Sciatic nerve (tissue), 2 donors: ENCODE data around the gene ZNF81. TPM values are rescaled to one million over a fixed set of nuclear protein-coding genes. Genes with fewer than 3 reads are reported as not detected.
A peak's percentile ranks its signal among the peaks of the same experiment; 100 is the strongest.
"Not testable (repeated sequence)": the region's sequence is repeated elsewhere in the genome, so short reads cannot be mapped to it uniquely, and the experiment has no call there.

Experiments used
- ATAC-seq: fragments of 200-7000 bp; cut with Tn5 transposase; one replicate; pipeline ENCODE4 v1.9.1; 2020; ENCODE audit warnings: mild to moderate bottlenecking, moderate library complexity
- DNase-seq: peaks from one replicate; pipeline ENCODE4 v3.0.0-alpha.2; 2020; ENCODE audit warnings: low spot score
- intact Hi-C: fragments of 100-400 bp; cut with DNase I; formaldehyde crosslinking; loops from one replicate; pipeline ENCODE4 v1.14.2; 2022
- total RNA-seq: library from RNA; stranded (reverse); fragmentation: NEBNext Ultra II Directional; extraction: Animal tissue kit (Norgen Biotek cat#: 25700); gene quantifications from one replicate; pipeline ENCODE4 v1.2.1, GENCODE V29; 2021
- donor health status: DM: no; HTN: no; CAD: no.
- donor health status: DM: no; HTN: no; CAD: no.

Gene ZNF81
- total RNA-seq = 9.3 TPM

DNA sequence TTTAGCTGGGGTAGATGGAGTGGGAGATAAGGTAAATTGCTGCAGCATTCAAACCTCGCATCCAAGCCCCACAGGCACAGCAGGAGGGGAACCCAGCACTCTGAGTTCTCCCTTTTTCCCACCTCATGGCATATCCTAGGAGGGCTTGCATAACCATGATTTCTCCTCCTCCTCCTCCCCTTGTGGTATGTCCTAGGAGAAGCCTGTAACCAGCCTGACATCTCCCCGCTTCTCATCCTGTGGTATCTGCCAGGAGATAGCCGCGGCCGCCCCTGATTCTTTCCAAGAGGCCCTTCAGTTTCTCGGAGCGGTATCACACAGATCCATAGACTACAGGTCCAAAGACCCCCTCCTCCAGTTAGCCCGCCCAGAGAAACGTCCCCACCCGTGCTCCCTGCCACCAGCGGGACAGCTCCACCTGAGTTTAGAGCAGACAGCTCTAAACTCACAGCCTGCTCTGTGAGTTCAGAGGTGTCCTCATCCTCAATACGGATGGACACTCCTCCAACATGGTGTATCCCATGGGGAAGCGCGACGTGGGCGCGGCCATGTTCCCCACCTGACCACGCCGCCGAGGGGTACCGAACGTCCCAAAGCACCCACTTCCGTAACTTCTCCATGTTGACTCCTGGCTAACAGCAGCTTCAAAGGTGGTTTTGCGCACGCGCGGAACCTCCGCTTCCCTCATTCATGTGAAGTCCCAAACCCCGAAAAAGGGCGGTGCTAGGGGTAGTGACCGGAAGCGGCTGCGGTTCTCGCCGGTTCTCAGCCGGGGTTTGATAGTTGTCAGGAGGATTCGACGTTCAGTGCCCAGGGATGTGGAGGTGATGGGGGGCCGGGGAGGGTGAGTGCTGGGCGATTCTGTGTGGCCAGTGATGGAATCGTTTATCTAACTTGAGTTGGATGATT, at the start of gene ZNF81:
Gene ZNF81, plus strand, starts transcription at position 739 of the 909 bp plus-strand sequence. CDS start 9,366 bp downstream, outside the sequence.
- peak; percentile 99 for ATAC-seq
- intact Hi-C loops = no loop called here
- DNase-seq = peak; percentile 95

- intact Hi-C loops = no loop called here
- no peak for ATAC-seq
- DNase-seq = no peak
These were observed 40.2 kb upstream of the ZNF81 start for GRCh38 chrX:47796433-47796906.

GRCh38 chrX:47797084-47797483, 39.6 kb upstream of the ZNF81 start:
- intact Hi-C loops = no loop called here
- ATAC-seq (no peak), DNase-seq (no peak)

DNA sequence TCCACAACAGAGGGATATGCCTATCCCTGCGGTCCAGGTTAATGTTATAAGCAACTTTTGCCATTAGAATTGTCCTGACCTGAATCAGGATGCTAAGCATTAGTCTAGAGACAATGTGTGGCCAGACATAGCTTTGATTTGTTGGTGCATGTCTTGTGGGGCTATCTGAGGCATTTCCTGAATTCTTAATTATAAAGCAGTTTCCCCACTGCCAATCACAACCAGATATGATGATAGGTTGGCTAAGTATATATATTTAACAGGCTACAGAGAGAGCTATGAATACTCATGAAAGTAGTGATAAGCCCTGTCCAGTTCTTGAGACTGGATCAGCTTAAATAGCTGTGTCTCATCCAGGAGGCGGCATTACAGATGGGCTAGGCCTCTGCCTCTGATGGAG, 37.8 kb upstream of the ZNF81 start:
- DNase-seq (no peak), ATAC-seq (no peak)
- intact Hi-C loops = no loop called here

- ATAC-seq (no peak), DNase-seq (no peak)
- intact Hi-C loops = no loop called here
These were observed 34.1 kb upstream of the ZNF81 start for GRCh38 chrX:47802589-47802988.

DNA sequence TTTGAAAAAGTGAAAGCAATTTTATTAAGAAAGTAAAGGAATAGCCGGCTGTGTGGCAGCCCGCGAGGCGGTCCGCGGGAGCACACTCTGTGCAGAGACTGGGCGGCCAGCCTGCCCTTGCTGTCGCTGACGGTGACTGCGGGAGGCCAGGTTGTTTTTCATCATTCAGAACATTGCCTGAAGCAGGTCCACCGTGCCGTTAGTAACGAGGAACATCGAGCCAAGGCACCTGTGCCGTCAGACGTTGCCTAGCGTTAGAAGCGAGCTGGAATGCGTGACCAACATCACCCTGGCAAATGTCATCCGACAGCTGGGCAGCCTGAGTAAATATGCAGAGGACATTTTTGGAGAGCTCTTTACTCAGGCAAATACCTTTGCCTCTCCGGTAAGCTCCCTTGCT, 33.6 kb upstream of the ZNF81 start:
- ATAC-seq, intact Hi-C loops, DNase-seq: not testable (repeated sequence)

GRCh38 chrX:47804315-47804714, 32.4 kb upstream of the ZNF81 start:
- intact Hi-C loops = no loop called here
- no peak for ATAC-seq
- no peak for DNase-seq

DNA sequence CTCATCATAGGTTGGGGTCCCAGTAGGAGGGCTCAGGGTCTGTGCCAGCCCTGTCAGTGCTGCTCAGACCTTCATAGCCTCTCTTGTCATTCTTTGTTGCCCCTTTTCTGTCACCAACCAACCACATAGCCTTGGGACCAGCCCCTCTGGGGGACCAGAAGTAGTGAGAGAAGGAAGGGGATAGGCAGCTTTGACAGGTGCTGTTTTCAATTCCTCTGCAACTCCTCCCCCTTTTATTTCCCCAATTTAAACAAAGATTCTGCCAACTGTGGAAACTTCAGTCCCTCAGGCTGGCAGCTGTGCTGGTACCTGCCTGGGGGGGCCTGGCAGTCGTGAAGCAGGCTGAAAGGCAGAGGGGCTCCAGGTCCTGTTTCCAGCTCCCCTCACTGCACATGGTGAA, 30.9 kb upstream of the ZNF81 start:
- ATAC-seq, intact Hi-C loops, DNase-seq: not testable (repeated sequence)

DNA sequence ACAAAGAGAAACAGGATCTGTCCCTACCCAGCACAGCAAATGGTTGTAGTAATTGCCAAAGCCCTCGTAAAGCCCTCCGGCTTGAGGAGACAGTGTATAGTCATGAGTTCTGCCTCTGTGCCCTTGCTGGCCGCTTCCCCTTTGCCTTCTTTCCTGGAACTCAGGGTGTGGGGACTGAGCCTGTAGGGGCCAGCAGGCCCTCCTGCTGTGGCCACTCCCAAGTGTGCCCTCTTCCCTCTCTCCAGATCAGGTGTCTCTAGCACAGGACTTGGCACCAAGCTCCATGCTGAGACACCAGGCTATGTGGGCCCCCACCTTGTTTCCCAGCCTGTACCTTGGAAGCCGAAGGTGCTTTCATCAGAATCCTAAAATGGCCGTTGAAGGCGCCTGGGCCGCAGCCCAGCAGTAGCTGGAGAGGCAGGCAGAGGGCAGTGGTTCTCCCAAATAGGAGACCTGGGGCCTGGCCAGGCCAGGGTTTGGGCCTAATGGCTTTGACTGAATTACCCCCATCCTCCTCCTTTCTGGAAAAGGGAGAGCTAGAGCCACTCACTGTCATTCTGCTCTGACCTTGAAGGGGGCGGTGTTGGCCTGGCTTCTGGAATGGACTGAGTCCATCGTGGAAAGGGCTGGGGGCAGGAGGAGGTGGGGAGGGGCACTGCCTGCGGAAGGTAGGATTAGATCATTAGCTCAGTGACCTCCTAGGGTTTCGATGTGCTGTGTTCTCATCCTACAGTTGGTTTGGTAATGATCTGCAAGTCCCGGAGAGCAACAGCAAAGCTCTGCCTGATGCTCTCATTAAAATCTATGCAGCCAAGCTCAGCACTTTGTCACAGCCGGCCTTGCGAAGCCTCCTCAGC, 30.1 kb upstream of the ZNF81 start:
- DNase-seq, intact Hi-C loops: not testable (repeated sequence)
- peak; percentile 34 for ATAC-seq

GRCh38 chrX:47807272-47807538, 29.5 kb upstream of the ZNF81 start:
- ATAC-seq, DNase-seq, intact Hi-C loops: not testable (repeated sequence)

DNA sequence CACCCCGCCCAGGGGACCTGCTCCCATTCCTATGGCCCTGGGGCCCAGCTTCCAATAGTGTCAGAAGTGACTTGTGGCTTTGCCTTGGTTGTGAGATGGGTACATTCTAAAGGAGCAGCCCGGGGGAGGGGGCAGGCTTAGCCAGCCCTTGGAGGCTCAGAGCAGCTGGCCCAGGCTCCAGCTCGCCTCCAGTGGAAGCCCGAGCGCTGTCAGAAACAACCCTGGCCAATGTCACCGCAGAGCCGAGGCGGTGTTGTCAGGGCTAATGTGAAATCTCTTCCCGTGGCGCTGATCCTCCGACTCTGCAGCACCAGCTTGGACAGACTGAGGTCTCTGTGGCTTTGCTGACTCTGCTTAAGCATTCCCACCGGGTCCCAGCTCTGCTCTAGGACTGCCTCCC, 29.2 kb upstream of the ZNF81 start:
- intact Hi-C loops = no loop called here
- DNase-seq = no peak
- ATAC-seq = no peak

GRCh38 chrX:47808904-47809788, 27.6 kb upstream of the ZNF81 start:
- DNase-seq = no peak
- intact Hi-C loops = no loop called here
- no peak for ATAC-seq

- DNase-seq = no peak
- no peak for ATAC-seq
- intact Hi-C loops = no loop called here
These were observed 21.9 kb upstream of the ZNF81 start for GRCh38 chrX:47814851-47815250.

DNA sequence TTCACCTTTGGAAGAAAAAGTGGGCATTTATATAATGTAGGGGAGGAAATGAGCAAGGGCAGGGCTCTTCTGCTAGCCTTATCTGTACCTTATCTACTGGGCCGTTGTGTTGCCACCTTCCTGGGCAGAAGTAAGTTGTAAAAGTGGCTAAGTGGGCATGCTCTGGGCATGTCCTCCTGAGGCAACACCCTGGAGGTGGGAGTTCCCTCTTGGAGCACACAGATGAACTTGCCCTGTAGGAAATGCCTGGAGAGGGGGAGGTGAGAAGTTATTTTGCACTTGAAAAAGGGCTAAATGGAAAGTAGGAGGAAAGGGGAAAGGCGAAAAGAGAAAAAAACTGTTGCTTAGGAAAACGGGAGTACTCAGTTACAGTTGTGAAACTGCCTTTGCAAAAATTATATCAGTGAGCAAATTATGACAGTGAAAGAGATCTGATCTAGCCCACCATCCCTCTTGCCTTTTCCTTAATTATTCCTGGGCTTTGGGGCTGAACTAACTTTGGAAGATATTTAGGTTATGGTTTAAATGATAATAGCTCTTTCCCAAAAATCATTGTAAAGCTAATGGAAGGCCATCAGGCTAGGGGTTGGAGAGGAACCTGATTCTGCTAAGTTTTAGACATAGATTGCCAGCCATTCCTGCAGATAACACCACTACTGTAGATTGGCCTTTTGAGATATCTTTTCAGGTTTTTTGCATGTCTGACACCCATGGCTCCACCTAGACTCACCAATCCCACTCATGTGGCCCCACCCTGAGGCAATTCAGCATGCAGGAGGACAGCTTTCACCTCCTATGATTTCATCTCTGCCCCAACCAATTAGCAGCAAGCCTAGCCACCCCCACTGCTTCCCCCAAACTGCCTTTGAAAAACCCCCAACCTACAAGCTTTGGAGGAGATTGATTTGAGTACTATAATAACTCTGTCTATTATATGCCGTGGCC, 20.5 kb upstream of the ZNF81 start:
- intact Hi-C loops = no loop called here

DNA sequence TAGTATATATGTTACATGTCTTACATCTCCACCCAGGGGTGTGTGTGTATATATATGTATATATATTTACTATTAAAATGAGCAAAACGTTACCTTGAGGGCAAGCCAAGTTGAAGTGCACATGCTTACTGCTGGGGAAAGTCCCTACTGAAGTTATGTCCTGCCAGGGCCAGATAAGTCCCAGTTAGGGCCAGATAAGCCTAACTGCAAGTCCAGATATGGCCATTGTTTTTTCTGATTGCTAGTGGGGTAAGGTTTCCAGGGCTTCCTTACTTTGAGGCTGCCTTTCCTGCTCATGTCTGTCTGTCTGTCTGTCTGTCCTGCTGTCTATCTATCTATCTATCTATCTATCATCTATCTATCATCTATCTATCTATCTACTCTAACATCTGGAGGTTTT, 19.3 kb upstream of the ZNF81 start:
- no peak for ATAC-seq
- intact Hi-C loops = no loop called here
- no peak for DNase-seq

More for the DNA sequence above, 20.5 kb upstream of the ZNF81 start:
- ATAC-seq = no peak
- DNase-seq = no peak

GRCh38 chrX:47817897-47818296, 18.8 kb upstream of the ZNF81 start:
- no peak for DNase-seq
- intact Hi-C loops = no loop called here

GRCh38 chrX:47828984-47829383, 7.7 kb upstream of the ZNF81 start:
- DNase-seq (no peak), ATAC-seq (no peak)
- intact Hi-C loops = no loop called here

More at GRCh38 chrX:47817897-47818296, 18.8 kb upstream of the ZNF81 start:
- ATAC-seq = no peak

GRCh38 chrX:47831788-47832187, 4.9 kb upstream of the ZNF81 start:
- intact Hi-C loops = no loop called here
- no peak for ATAC-seq
- DNase-seq = no peak
